ENCODE data around the gene DOC2A.

Gene DOC2A

DNA sequence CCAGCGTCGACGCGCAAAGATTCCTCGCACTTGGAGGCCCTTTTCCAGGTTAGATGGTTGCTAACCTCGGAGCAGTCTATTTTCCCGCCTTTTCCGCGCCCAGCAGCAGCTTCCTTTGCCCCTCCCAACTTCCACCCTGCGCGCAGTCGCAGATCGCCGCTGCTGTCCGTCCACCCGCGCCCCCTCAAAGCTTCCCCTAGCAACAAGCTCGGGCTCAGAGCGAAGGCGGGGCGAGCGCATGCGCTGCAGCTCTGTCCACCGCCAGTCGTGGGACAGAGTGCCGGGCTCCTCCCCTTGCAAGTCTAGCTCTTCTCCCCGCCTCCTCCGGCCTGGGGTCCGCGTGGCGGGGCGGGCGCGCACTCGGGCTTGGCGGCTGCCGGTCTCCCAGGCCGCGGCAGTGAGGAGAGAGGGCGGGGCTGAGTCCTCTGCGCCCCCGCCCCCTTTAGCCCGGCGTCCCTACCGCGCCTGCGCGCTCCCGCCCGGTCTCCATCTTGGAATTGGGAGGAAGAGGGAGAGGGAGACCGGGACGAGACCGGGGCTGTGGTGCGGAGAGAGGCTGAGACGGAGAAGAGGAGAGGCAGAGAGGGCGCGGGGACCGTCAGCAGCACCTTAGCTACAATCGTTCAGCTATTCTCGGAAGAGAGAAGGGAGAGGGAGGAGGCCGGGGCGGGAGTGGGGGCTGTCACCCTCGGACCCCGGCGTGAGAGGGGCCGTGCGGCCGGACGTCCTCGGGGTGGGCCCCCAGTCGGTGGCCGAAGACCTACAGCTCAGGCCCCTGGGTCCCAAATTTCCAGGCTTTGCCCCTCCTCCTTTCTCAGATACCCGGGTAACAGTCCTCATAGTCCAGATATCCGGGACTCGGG is 37.2 kb downstream of the DOC2A start, which contains the start of gene TAOK2 (continued):
- peak; percentile 31 for TF ChIP-seq ZNF629 (tag by site-specific recombination; IDR thresholded peaks at IDR 0.05)
- TF ChIP-seq, protein P1, sequence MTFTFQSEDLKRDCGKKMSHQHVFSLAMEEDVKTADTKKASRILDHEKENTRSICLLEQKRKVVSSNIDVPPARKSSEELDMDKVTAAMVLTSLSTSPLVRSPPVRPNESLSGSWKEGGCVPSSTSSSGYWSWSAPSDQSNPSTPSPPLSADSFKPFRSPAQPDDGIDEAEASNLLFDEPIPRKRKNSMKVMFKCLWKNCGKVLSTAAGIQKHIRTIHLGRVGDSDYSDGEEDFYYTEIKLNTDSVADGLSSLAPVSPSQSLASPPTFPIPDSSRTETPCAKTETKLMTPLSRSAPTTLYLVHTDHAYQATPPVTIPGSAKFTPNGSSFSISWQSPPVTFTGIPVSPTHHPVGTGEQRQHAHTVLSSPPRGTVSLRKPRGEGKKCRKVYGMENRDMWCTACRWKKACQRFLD (tag by site-specific recombination; IDR thresholded peaks at IDR 0.05) = 0 out of 2 replicates have a peak, but pooled peaks have one; percentile 53
- TF ChIP-seq, protein P2, sequence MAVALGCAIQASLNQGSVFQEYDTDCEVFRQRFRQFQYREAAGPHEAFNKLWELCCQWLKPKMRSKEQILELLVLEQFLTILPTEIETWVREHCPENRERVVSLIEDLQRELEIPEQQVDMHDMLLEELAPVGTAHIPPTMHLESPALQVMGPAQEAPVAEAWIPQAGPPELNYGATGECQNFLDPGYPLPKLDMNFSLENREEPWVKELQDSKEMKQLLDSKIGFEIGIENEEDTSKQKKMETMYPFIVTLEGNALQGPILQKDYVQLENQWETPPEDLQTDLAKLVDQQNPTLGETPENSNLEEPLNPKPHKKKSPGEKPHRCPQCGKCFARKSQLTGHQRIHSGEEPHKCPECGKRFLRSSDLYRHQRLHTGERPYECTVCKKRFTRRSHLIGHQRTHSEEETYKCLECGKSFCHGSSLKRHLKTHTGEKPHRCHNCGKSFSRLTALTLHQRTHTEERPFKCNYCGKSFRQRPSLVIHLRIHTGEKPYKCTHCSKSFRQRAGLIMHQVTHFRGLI (tag by site-specific recombination; IDR thresholded peaks at IDR 0.05) = peak; percentile 69; the same call in 1 of the 2 replicates
- TF ChIP-seq, protein P3, sequence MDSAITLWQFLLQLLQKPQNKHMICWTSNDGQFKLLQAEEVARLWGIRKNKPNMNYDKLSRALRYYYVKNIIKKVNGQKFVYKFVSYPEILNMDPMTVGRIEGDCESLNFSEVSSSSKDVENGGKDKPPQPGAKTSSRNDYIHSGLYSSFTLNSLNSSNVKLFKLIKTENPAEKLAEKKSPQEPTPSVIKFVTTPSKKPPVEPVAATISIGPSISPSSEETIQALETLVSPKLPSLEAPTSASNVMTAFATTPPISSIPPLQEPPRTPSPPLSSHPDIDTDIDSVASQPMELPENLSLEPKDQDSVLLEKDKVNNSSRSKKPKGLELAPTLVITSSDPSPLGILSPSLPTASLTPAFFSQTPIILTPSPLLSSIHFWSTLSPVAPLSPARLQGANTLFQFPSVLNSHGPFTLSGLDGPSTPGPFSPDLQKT (IDR thresholded peaks at IDR 0.05; ENCODE audit: borderline replicate concordance, low read depth, low read length) = no peak
- no peak for TF ChIP-seq ZNF707 (tag by site-specific recombination; IDR thresholded peaks at IDR 0.05)
- no peak for TF ChIP-seq OSR2 (tag by site-specific recombination; IDR thresholded peaks at IDR 0.05)
- TF ChIP-seq, protein P4, sequence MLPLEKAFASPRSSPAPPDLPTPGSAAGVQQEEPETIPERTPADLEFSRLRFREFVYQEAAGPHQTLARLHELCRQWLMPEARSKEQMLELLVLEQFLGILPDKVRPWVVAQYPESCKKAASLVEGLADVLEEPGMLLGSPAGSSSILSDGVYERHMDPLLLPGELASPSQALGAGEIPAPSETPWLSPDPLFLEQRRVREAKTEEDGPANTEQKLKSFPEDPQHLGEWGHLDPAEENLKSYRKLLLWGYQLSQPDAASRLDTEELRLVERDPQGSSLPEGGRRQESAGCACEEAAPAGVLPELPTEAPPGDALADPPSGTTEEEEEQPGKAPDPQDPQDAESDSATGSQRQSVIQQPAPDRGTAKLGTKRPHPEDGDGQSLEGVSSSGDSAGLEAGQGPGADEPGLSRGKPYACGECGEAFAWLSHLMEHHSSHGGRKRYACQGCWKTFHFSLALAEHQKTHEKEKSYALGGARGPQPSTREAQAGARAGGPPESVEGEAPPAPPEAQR (tag by site-specific recombination; IDR thresholded peaks at IDR 0.05) = no peak
- TF ChIP-seq ZEB2 (tag by site-specific recombination; IDR thresholded peaks at IDR 0.05) = peak; percentile 87
- no peak for TF ChIP-seq ZNF585B (tag by site-specific recombination; IDR thresholded peaks at IDR 0.05)
- TF ChIP-seq, protein P5, sequence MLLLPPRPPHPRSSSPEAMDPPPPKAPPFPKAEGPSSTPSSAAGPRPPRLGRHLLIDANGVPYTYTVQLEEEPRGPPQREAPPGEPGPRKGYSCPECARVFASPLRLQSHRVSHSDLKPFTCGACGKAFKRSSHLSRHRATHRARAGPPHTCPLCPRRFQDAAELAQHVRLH (tag by site-specific recombination; IDR thresholded peaks at IDR 0.05) = no peak
- TF ChIP-seq ZNF19 (tag by site-specific recombination; IDR thresholded peaks at IDR 0.05; ENCODE audit: low read depth) = no peak
- TF ChIP-seq ZBTB20 (tag by site-specific recombination; IDR thresholded peaks at IDR 0.05) = peak; percentile 89; the same call in 1 of the 2 replicates
- TF ChIP-seq ZSCAN16 (tag by site-specific recombination; IDR thresholded peaks at IDR 0.05) = no peak
- TF ChIP-seq, protein P6, sequence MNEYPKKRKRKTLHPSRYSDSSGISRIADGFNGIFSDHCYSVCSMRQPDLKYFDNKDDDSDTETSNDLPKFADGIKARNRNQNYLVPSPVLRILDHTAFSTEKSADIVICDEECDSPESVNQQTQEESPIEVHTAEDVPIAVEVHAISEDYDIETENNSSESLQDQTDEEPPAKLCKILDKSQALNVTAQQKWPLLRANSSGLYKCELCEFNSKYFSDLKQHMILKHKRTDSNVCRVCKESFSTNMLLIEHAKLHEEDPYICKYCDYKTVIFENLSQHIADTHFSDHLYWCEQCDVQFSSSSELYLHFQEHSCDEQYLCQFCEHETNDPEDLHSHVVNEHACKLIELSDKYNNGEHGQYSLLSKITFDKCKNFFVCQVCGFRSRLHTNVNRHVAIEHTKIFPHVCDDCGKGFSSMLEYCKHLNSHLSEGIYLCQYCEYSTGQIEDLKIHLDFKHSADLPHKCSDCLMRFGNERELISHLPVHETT (tag by site-specific recombination; IDR thresholded peaks at IDR 0.05) = peak; percentile 74
- TF ChIP-seq ZNF548 (tag by site-specific recombination; IDR thresholded peaks at IDR 0.05) = no peak
- TF ChIP-seq ZNF211 (tag by site-specific recombination; IDR thresholded peaks at IDR 0.05; ENCODE audit: low read depth) = no peak
- no peak for TF ChIP-seq ZNF549 (tag by site-specific recombination; IDR thresholded peaks at IDR 0.05)
- TF ChIP-seq ZNF621 (tag by site-specific recombination; IDR thresholded peaks at IDR 0.05) = no peak
- no peak for TF ChIP-seq ZFP41 (tag by site-specific recombination; IDR thresholded peaks at IDR 0.05; ENCODE audit: borderline replicate concordance)
- no peak for TF ChIP-seq ZNF426 (tag by site-specific recombination; IDR thresholded peaks at IDR 0.05)
- TF ChIP-seq ZNF341 (tag by site-specific recombination; IDR thresholded peaks at IDR 0.05; ENCODE audit: low read depth) = peak; percentile 89
- TF ChIP-seq SALL2 (tag by site-specific recombination; IDR thresholded peaks at IDR 0.05; ENCODE audit: borderline replicate concordance) = no peak
- TF ChIP-seq, protein P7, sequence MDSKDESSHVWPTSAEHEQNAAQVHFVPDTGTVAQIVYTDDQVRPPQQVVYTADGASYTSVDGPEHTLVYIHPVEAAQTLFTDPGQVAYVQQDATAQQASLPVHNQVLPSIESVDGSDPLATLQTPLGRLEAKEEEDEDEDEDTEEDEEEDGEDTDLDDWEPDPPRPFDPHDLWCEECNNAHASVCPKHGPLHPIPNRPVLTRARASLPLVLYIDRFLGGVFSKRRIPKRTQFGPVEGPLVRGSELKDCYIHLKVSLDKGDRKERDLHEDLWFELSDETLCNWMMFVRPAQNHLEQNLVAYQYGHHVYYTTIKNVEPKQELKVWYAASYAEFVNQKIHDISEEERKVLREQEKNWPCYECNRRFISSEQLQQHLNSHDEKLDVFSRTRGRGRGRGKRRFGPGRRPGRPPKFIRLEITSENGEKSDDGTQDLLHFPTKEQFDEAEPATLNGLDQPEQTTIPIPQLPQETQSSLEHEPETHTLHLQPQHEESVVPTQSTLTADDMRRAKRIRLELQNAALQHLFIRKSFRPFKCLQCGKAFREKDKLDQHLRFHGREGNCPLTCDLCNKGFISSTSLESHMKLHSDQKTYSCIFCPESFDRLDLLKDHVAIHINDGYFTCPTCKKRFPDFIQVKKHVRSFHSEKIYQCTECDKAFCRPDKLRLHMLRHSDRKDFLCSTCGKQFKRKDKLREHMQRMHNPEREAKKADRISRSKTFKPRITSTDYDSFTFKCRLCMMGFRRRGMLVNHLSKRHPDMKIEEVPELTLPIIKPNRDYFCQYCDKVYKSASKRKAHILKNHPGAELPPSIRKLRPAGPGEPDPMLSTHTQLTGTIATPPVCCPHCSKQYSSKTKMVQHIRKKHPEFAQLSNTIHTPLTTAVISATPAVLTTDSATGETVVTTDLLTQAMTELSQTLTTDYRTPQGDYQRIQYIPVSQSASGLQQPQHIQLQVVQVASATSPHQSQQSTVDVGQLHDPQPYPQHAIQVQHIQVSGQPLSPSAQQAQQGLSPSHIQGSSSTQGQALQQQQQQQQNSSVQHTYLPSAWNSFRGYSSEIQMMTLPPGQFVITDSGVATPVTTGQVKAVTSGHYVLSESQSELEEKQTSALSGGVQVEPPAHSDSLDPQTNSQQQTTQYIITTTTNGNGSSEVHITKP (tag by site-specific recombination; IDR thresholded peaks at IDR 0.05) = peak; percentile 60; the same call in 1 of the 2 replicates
- TF ChIP-seq ZFP3 (tag by site-specific recombination; IDR thresholded peaks at IDR 0.05; ENCODE audit: low read depth) = no peak
- 0 out of 2 replicates have a peak, but pooled peaks have one; percentile 30 for TF ChIP-seq WT1 (tag by site-specific recombination; IDR thresholded peaks at IDR 0.05)
- no peak for TF ChIP-seq ZNF114 (tag by site-specific recombination; IDR thresholded peaks at IDR 0.05)
- TF ChIP-seq ZNF248 (tag by site-specific recombination; IDR thresholded peaks at IDR 0.05) = no peak
- no peak for TF ChIP-seq ZNF747 (tag by site-specific recombination; IDR thresholded peaks at IDR 0.05)
